Keratinocyte (primary cell): Measurements from ENCODE around the gene DBR1. TPM values are rescaled to one million over a fixed set of nuclear protein-coding genes. Genes with fewer than 3 reads are reported as not detected.

Experiments
- DNase-seq: peaks from one replicate; pipeline ENCODE4 v3.0.0-alpha.2; 2011; ENCODE audit warnings: low read depth, missing footprints, low spot score
- FAIRE-seq: peaks from 2 replicates; lab custom pipeline; 2011; peaks lifted over from hg19 to GRCh38; lab: Jason Lieb, UNC
- H2AFZ ChIP-seq: 2 replicates; pipeline ENCODE4 v1.6.0; 2012; ENCODE audit warnings: low read length, control low read depth, inconsistent platforms; ENCODE audit not compliant: control insufficient read depth
- H3K27ac ChIP-seq: 2 replicates; pipeline ENCODE4 v1.5.1; 2011; ENCODE audit warnings: low read length; ENCODE audit not compliant: control insufficient read depth, insufficient read depth
- H3K27me3 ChIP-seq: 3 replicates; pipeline ENCODE4 v1.6.0; 2011; ENCODE audit warnings: low read length; ENCODE audit not compliant: control insufficient read depth, insufficient read depth; ENCODE audit errors: extremely low read depth
- H3K36me3 ChIP-seq, 2 experiments: 2 replicates in 1 of 2; 3 replicates in 1 of 2; pipeline ENCODE4 v1.5.1; 2011; ENCODE audit warnings: low read length in 2 of 2, mild to moderate bottlenecking in 1 of 2; ENCODE audit not compliant: control insufficient read depth in 2 of 2, insufficient read depth in 2 of 2; ENCODE audit errors: extremely low read depth in 1 of 2
- H3K4me1 ChIP-seq: 3 replicates; pipeline ENCODE4 v1.5.1; 2011; ENCODE audit warnings: low read length; ENCODE audit not compliant: control insufficient read depth, insufficient read depth; ENCODE audit errors: extremely low read depth
- H3K4me2 ChIP-seq: 3 replicates; pipeline ENCODE4 v1.6.0; 2011; ENCODE audit warnings: low read depth, low read length; ENCODE audit not compliant: control insufficient read depth, insufficient read depth; ENCODE audit errors: extremely low read depth
- H3K4me3 ChIP-seq, 3 experiments: fragments of 200-600 bp in 1 of 3; sonication (generic) in 1 of 3; 2 replicates in 2 of 3; 3 replicates in 1 of 3; pipeline ENCODE4 v1.5.1; 2011 to 2016; ENCODE audit warnings: low read length in 3 of 3, mild to moderate bottlenecking in 3 of 3, control low read depth in 2 of 3, inconsistent platforms in 1 of 3, low read depth in 1 of 3, mixed read lengths in 1 of 3, mixed run types in 1 of 3, moderate library complexity in 1 of 3; ENCODE audit not compliant: control insufficient read depth in 2 of 3, insufficient read depth in 2 of 3; ENCODE audit errors: extremely low read depth in 1 of 3
- H3K79me2 ChIP-seq: 2 replicates; pipeline ENCODE4 v1.6.0; 2012; ENCODE audit warnings: low read length; ENCODE audit not compliant: control insufficient read depth, insufficient read depth
- H3K9ac ChIP-seq: 3 replicates; pipeline ENCODE4 v1.6.0; 2011; ENCODE audit warnings: low read length; ENCODE audit not compliant: control insufficient read depth, insufficient read depth; ENCODE audit errors: extremely low read depth
- H3K9me1 ChIP-seq: 3 replicates; pipeline ENCODE4 v1.6.0; 2011; ENCODE audit warnings: low read length; ENCODE audit not compliant: control insufficient read depth, insufficient read depth; ENCODE audit errors: extremely low read depth
- H3K9me3 ChIP-seq: 2 replicates; pipeline ENCODE4 v1.5.1; 2012; ENCODE audit warnings: low read depth, low read length; ENCODE audit not compliant: control insufficient read depth
- H4K20me1 ChIP-seq: 3 replicates; pipeline ENCODE4 v1.6.0; 2011; ENCODE audit warnings: low read length; ENCODE audit not compliant: control insufficient read depth, insufficient read depth; ENCODE audit errors: extremely low read depth
- CTCF ChIP-seq, 3 experiments: IDR thresholded peaks in 1 of 3; conservative IDR thresholded peaks in 1 of 3; optimal IDR thresholded peaks in 1 of 3; 2 replicates in 2 of 3; 3 replicates in 1 of 3; pipeline versions ENCODE3 to v1.5.1; 2011; ENCODE audit warnings: low read length in 3 of 3, mild to moderate bottlenecking in 3 of 3, moderate library complexity in 2 of 3, control low read depth in 1 of 3, inconsistent platforms in 1 of 3; ENCODE audit not compliant: insufficient read depth in 2 of 3; ENCODE audit errors: extremely low read depth in 1 of 3
- EZH2 ChIP-seq: IDR thresholded peaks from one replicate; pipeline ENCODE4 v1.6.1; 2012; ENCODE audit warnings: inconsistent platforms, mild to moderate bottlenecking, low read length, moderate library complexity
- dilution Hi-C: fragments of 300-500 bp; cut with MboI; formaldehyde crosslinking; loops from one replicate; pipeline ENCODE4 v1.7.0; 2020; ENCODE audit warnings: low sequenced_read_pairs; ENCODE audit not compliant: extremely low pct_ligation_motif_present
- polyA plus RNA-seq, 5 experiments: library from polyadenylated mRNA; depleted of rRNA in 3 of 5; stranded (reverse) in 3 of 5; stranded (forward) in 1 of 5; unstranded in 1 of 5; fragments of >200 nt; gene quantifications; 1 replicate in 1 of 5; 2 replicates in 3 of 5; 3 replicates in 1 of 5; pipeline versions ENCODE4 v1.2.1 to v1.2.3, GENCODE V29; 2011 to 2012; ENCODE audit warnings: missing spikeins in 2 of 5, low read depth in 1 of 5, low replicate concordance in 1 of 5

DBR1 gene
- polyA plus RNA-seq, 1 donor (not counting 4 experiments of a cell fraction or from before 2014, with no cell fraction given), result 16.2 TPM

- Histone ChIP-seq H3K4me1 (peaks cover 9% of the 10 kb centered on the region), H3K4me3 (no peak overlapping the region), H2AFZ (no peak overlapping the region), H3K79me2 (peaks cover 34% of the 10 kb centered on the region), H3K4me2 (no peak overlapping the region), H3K9ac (no peak overlapping the region), H3K9me3 (no peaks in the 10 kb centered on the region), H3K27me3 (no peaks in the 10 kb centered on the region), H3K27ac (no peak overlapping the region), H4K20me1 (peaks cover 2% of the 10 kb centered on the region), H3K9me1 (no peaks in the 10 kb centered on the region), H3K36me3 (peaks cover 10 to 14% of the 10 kb centered on the region in 2 experiments)
- FAIRE-seq (no peak), DNase-seq (no peak)
- dilution Hi-C loops, result no loop called here
- TF ChIP-seq CTCF (optimal IDR thresholded peaks at IDR 0.05 in 1 of 3, IDR thresholded peaks at IDR 0.05 in 1 of 3, conservative IDR thresholded peaks at IDR 0.05 in 1 of 3; ENCODE audit: extremely low read depth in 1 of 3, insufficient read depth in 2 of 3, low read length in 3 of 3) (no peak), EZH2 (no peak)
Measured at GRCh38 chr3:138220242-138220641, 45.5 kb upstream of the DBR1 start.

DNA sequence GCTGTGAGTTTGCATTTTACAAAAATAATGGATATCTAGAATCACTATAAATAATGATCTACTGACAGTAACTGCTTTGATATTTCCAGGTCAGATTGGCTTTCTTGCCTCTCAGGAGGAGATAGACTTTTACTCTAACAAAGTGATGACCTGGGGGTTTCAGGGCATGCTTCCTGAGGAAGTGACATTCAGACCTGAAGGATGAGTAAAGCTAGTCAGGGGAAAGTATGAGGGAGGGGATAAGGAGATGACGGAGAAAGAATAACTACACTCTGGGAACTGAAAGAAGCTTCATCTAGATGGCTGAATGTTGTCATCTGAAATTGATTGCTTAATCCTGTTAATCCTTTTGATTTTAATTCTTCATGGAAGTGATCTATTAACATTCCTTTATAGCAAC is 44.5 kb upstream of the DBR1 start:
- H3K4me3 ChIP-seq, result no peak overlapping the region
- no peak overlapping the region for H3K9ac ChIP-seq
- TF ChIP-seq CTCF (optimal IDR thresholded peaks at IDR 0.05 in 1 of 3, IDR thresholded peaks at IDR 0.05 in 1 of 3, conservative IDR thresholded peaks at IDR 0.05 in 1 of 3; ENCODE audit: extremely low read depth in 1 of 3, insufficient read depth in 2 of 3, low read length in 3 of 3) (no peak), EZH2 (no peak)
- no peaks in the 10 kb centered on the region for H3K27me3 ChIP-seq
- H3K9me3 ChIP-seq, result no peaks in the 10 kb centered on the region
- H3K4me2 ChIP-seq, result no peak overlapping the region
- no peaks in the 10 kb centered on the region for H3K9me1 ChIP-seq
- peaks cover 35% of the 10 kb centered on the region for H3K79me2 ChIP-seq
- H3K27ac ChIP-seq, result no peak overlapping the region
- peaks cover 7 to 9% of the 10 kb centered on the region in 2 experiments for H3K36me3 ChIP-seq
- dilution Hi-C loops, result no loop called here
- peaks cover 9% of the 10 kb centered on the region for H3K4me1 ChIP-seq
- no peak for DNase-seq
- no peak for FAIRE-seq
- no peak overlapping the region for H2AFZ ChIP-seq
- H4K20me1 ChIP-seq, result peaks cover 2% of the 10 kb centered on the region
